ENCODE results near the gene IL16.

GRCh38 chr15:81181220-81181619, 15.5 kb upstream of the IL16 start:
- TF ChIP-seq REST (IDR thresholded peaks at IDR 0.05) (no peak), CTCF (IDR thresholded peaks at IDR 0.05; ENCODE audit: low read depth, low read length, missing input control) (no peak), YY1 (IDR thresholded peaks at IDR 0.05) (no peak), TAF1 (conservative IDR thresholded peaks at IDR 0.05) (no peak), MAX (IDR thresholded peaks at IDR 0.05) (no peak), RAD21 (IDR thresholded peaks at IDR 0.05) (no peak)

Data from liver (tissue), 3 donors.